Measurements from ENCODE around the gene GPR160. TPM values are rescaled to one million over a fixed set of nuclear protein-coding genes. Genes with fewer than 3 reads are reported as not detected.

GPR160 gene
- total and polyA plus RNA-seq, 3 experiments from 2014 or later, result 2.9 to 6.2 (median 2.9) TPM

- Mint-ChIP-seq H3K36me3 (peaks cover 0 to 4% (median 0%) of the 10 kb centered on the region in 3 donors), H3K4me3 (peak overlapping the region in 4 of 7 donors; percentile 22 to 65 (median 30)), H3K27ac (peak overlapping the region in 4 of 8 donors; percentile 18 to 81 (median 44)), H3K4me1 (peaks cover 19 to 30% (median 20%) of the 10 kb centered on the region in 3 donors), H3K27me3 (peaks cover 1 to 12% of the 10 kb centered on the region in 2 donors), H3K9me3 (peaks cover 0 to 5% (median 0%) of the 10 kb centered on the region in 5 donors)
- Histone ChIP-seq H3K36me3 (ENCODE audit: insufficient read depth, low read length) (no peaks in the 10 kb centered on the region), H3K9me3 (ENCODE audit: low read length) (no peaks in the 10 kb centered on the region), H3K27ac (ENCODE audit: low read depth, low read length) (no peak overlapping the region), H3K27me3 (ENCODE audit: insufficient read depth, low read length, poor library complexity, severe bottlenecking) (no peaks in the 10 kb centered on the region), H3K4me3 (ENCODE audit: low read length) (no peak overlapping the region), H3K4me1 (ENCODE audit: insufficient read depth, low read length) (peaks cover 18% of the 10 kb centered on the region)
- ChIA-PET CTCF (no interaction called here), POLR2A (interaction anchor here (0.6 kb wide), 1 partner anchor 196 kb away, joined by 3 read pairs; no protein-coding TSS in a partner anchor)
- peak in 2 of 5 donors; percentile 21 to 34 for DNase-seq
Measured at GRCh38 chr3:170027233-170028102, 10.3 kb upstream of the GPR160 start.

GRCh38 chr3:170033489-170033888 is 4.3 kb upstream of the GPR160 start:
- Histone ChIP-seq H3K27me3 (ENCODE audit: insufficient read depth, low read length, poor library complexity, severe bottlenecking) (no peaks in the 10 kb centered on the region), H3K27ac (ENCODE audit: low read depth, low read length) (no peak overlapping the region), H3K4me3 (ENCODE audit: low read length) (peak overlapping the region; percentile 40), H3K9me3 (ENCODE audit: low read length) (no peaks in the 10 kb centered on the region), H3K36me3 (ENCODE audit: insufficient read depth, low read length) (no peaks in the 10 kb centered on the region), H3K4me1 (ENCODE audit: insufficient read depth, low read length) (peaks cover 33% of the 10 kb centered on the region)
- H3K27me3 Mint-ChIP-seq, result peaks cover 0 to 3% of the 10 kb centered on the region in 2 donors
- peak overlapping the region in 7 of 8 donors; percentile 58 to 87 (median 75) for H3K27ac Mint-ChIP-seq
- peaks cover 0 to 2% (median 0%) of the 10 kb centered on the region in 3 donors for H3K36me3 Mint-ChIP-seq
- ChIA-PET CTCF (interaction anchor here (0.7 to 1.2 kb wide), 2 partner anchors 9 to 269 kb away, joined by 3 read pairs; no protein-coding TSS in a partner anchor), POLR2A (interaction anchor here (1.8 kb wide), 1 partner anchor 67 kb away, joined by 10 read pairs; the partner anchor contains the start of gene SEC62)
- H3K9me3 Mint-ChIP-seq, result peaks cover 0 to 2% (median 0%) of the 10 kb centered on the region in 5 donors
- peak overlapping the region; percentile 49 to 76 (median 59) for H3K4me3 Mint-ChIP-seq
- peak; percentile 10 to 82 (median 66) for DNase-seq
- H3K4me1 Mint-ChIP-seq, result peaks cover 27 to 44% (median 32%) of the 10 kb centered on the region in 3 donors

DNA sequence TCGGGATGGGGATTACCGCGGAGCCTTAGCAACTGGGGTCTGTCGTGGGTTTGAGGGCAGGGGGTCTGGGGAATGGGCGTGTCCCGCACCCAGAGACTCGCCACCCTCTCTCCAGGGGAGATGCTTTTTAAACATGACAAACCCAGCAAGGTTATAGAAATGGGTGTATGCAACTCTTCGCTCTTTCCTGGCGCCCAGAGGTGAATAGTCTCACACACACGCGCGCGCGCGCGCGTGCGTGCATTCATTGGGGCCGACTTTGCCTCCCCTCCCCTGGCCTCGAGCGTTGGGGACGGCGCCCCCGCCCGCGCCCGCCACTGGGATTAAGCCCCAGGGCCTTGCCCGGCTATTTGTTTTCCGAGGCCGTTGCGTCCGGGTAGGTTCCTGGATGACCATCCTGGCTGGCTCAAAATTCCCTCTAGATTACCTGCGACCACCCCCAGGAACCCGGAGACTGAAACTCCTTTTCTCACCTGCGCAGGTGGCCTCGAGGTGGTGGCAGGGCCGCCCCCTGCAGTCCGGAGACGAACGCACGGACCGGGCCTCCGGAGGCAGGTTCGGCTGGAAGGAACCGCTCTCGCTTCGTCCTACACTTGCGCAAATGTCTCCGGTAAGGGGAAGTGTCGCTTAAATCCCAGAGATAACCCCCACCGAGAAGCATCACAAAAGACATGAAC is 777 bp downstream of the GPR160 start:
- H3K4me1 ChIP-seq (ENCODE audit: insufficient read depth, low read length), result peaks cover 17% of the 10 kb centered on the region
- H3K27me3 Mint-ChIP-seq, result peaks cover 0 to 3% of the 10 kb centered on the region in 2 donors
- no peaks in the 10 kb centered on the region for H3K27me3 ChIP-seq (ENCODE audit: insufficient read depth, low read length, poor library complexity, severe bottlenecking)
- H3K4me3 Mint-ChIP-seq, result peak overlapping the region; percentile 84 to 94 (median 88)
- H3K27ac Mint-ChIP-seq, result peak overlapping the region in 7 of 8 donors; percentile 12 to 82 (median 80)
- no peaks in the 10 kb centered on the region for H3K9me3 Mint-ChIP-seq
- ChIA-PET POLR2A (interaction anchor here (0.8 kb wide), 1 partner anchor 269 kb away, joined by 5 read pairs; the partner anchor contains the start of gene ACTRT3), CTCF (interaction anchor here (0.6 to 1.6 kb wide), 6 partner anchors 9 to 276 kb away, joined by 3 to 6 read pairs (median 3); no protein-coding TSS in a partner anchor)
- peaks cover 0 to 2% (median 0%) of the 10 kb centered on the region in 3 donors for H3K36me3 Mint-ChIP-seq
- peaks cover 18 to 23% (median 19%) of the 10 kb centered on the region in 3 donors for H3K4me1 Mint-ChIP-seq
- peak overlapping the region; percentile 39 for H3K27ac ChIP-seq (ENCODE audit: low read depth, low read length)
- H3K9me3 ChIP-seq (ENCODE audit: low read length), result no peaks in the 10 kb centered on the region
- peak overlapping the region; percentile 71 for H3K4me3 ChIP-seq (ENCODE audit: low read length)
- no peaks in the 10 kb centered on the region for H3K36me3 ChIP-seq (ENCODE audit: insufficient read depth, low read length)
- DNase-seq, result peak in 4 of 5 donors; percentile 1 to 51 (median 32)

GRCh38 chr3:170040418-170040817 is 2.6 kb downstream of the GPR160 start:
- Mint-ChIP-seq H3K4me3 (peak overlapping the region in 1 of 7 donors; percentile 59), H3K4me1 (peaks cover 14 to 20% (median 17%) of the 10 kb centered on the region in 3 donors), H3K36me3 (peaks cover 0 to 2% (median 0%) of the 10 kb centered on the region in 3 donors), H3K27me3 (peaks cover 0 to 3% of the 10 kb centered on the region in 2 donors), H3K9me3 (no peaks in the 10 kb centered on the region), H3K27ac (no peak overlapping the region)
- Histone ChIP-seq H3K27me3 (ENCODE audit: insufficient read depth, low read length, poor library complexity, severe bottlenecking) (no peaks in the 10 kb centered on the region), H3K4me3 (ENCODE audit: low read length) (no peak overlapping the region), H3K27ac (ENCODE audit: low read depth, low read length) (no peak overlapping the region), H3K36me3 (ENCODE audit: insufficient read depth, low read length) (no peaks in the 10 kb centered on the region), H3K9me3 (ENCODE audit: low read length) (no peaks in the 10 kb centered on the region), H3K4me1 (ENCODE audit: insufficient read depth, low read length) (peaks cover 13% of the 10 kb centered on the region)
- no peak for DNase-seq
- CTCF ChIA-PET, result no interaction called here
- POLR2A ChIA-PET, result no interaction called here

GRCh38 chr3:170043506-170043905 is 5.7 kb downstream of the GPR160 start:
- no peak overlapping the region for H3K27ac Mint-ChIP-seq
- peaks cover 10 to 19% (median 16%) of the 10 kb centered on the region in 3 donors for H3K4me1 Mint-ChIP-seq
- no peaks in the 10 kb centered on the region for H3K27me3 Mint-ChIP-seq
- ChIA-PET CTCF (no interaction called here), POLR2A (no interaction called here)
- Histone ChIP-seq H3K4me1 (ENCODE audit: insufficient read depth, low read length) (peaks cover 14% of the 10 kb centered on the region), H3K9me3 (ENCODE audit: low read length) (no peaks in the 10 kb centered on the region), H3K27me3 (ENCODE audit: insufficient read depth, low read length, poor library complexity, severe bottlenecking) (no peaks in the 10 kb centered on the region), H3K27ac (ENCODE audit: low read depth, low read length) (no peak overlapping the region), H3K4me3 (ENCODE audit: low read length) (no peak overlapping the region), H3K36me3 (ENCODE audit: insufficient read depth, low read length) (no peaks in the 10 kb centered on the region)
- H3K9me3 Mint-ChIP-seq, result no peaks in the 10 kb centered on the region
- H3K36me3 Mint-ChIP-seq, result no peaks in the 10 kb centered on the region
- no peak for DNase-seq
- no peak overlapping the region for H3K4me3 Mint-ChIP-seq

- Mint-ChIP-seq H3K27ac (no peak overlapping the region), H3K9me3 (no peaks in the 10 kb centered on the region)
Measured at GRCh38 chr3:170044271-170044670, 6.5 kb downstream of the GPR160 start.

DNA sequence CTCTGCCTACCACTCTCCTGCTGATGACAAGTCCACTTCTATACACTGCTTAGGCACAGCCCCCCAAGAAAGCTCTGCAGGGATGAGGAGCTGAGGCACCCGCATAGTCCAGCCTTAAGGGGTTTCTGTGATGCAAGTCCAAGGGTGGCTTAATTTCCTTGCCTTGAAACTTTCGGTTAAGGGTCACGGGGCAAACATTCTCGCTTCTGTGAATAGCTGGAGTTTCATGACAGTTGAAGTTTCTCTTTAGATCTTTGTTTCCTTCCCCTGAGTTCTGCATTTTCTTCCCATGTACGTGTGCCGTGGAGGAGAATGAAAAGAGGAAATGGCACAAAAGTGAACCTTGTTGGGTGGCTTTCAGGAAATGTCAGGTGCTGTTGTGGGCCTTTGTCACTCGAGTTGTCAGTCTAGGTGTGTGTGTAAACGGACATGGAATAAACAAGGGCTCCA is 7.0 kb downstream of the GPR160 start:
- ChIA-PET POLR2A (no interaction called here), CTCF (no interaction called here)
- H3K9me3 Mint-ChIP-seq, result no peaks in the 10 kb centered on the region
- Histone ChIP-seq H3K27me3 (ENCODE audit: insufficient read depth, low read length, poor library complexity, severe bottlenecking) (no peaks in the 10 kb centered on the region), H3K36me3 (ENCODE audit: insufficient read depth, low read length) (no peaks in the 10 kb centered on the region), H3K4me3 (ENCODE audit: low read length) (no peak overlapping the region), H3K27ac (ENCODE audit: low read depth, low read length) (no peak overlapping the region), H3K4me1 (ENCODE audit: insufficient read depth, low read length) (peaks cover 14% of the 10 kb centered on the region), H3K9me3 (ENCODE audit: low read length) (no peaks in the 10 kb centered on the region)
- DNase-seq, result no peak
- H3K36me3 Mint-ChIP-seq, result no peaks in the 10 kb centered on the region
- H3K4me1 Mint-ChIP-seq, result peaks cover 7 to 11% (median 10%) of the 10 kb centered on the region in 3 donors
- H3K27ac Mint-ChIP-seq, result no peak overlapping the region
- no peaks in the 10 kb centered on the region for H3K27me3 Mint-ChIP-seq
- no peak overlapping the region for H3K4me3 Mint-ChIP-seq

More at GRCh38 chr3:170044271-170044670, 6.5 kb downstream of the GPR160 start:
- CTCF ChIA-PET, result no interaction called here
- no peaks in the 10 kb centered on the region for H3K9me3 ChIP-seq (ENCODE audit: low read length)
- Mint-ChIP-seq H3K4me3 (no peak overlapping the region), H3K4me1 (peaks cover 9 to 11% (median 10%) of the 10 kb centered on the region in 3 donors), H3K27me3 (no peaks in the 10 kb centered on the region), H3K36me3 (no peaks in the 10 kb centered on the region)
- no peaks in the 10 kb centered on the region for H3K27me3 ChIP-seq (ENCODE audit: insufficient read depth, low read length, poor library complexity, severe bottlenecking)
- no peaks in the 10 kb centered on the region for H3K36me3 ChIP-seq (ENCODE audit: insufficient read depth, low read length)
- H3K4me3 ChIP-seq (ENCODE audit: low read length), result no peak overlapping the region
- DNase-seq, result no peak
- POLR2A ChIA-PET, result no interaction called here
- no peak overlapping the region for H3K27ac ChIP-seq (ENCODE audit: low read depth, low read length)
- H3K4me1 ChIP-seq (ENCODE audit: insufficient read depth, low read length), result peaks cover 14% of the 10 kb centered on the region
